Cardiac septum (tissue), 1 donor: ENCODE measurements around the gene ZFP42. TPM values are rescaled to one million over a fixed set of nuclear protein-coding genes. Genes with fewer than 3 reads are reported as not detected.

Experiments used
- total RNA-seq: library from RNA; stranded (reverse); fragmentation: NEBNext Ultra II Directional; extraction: Animal tissue kit (Norgen Biotek cat#: 25700); gene quantifications from one replicate; pipeline ENCODE4 v1.2.1, GENCODE V29; 2021
- donor health status: DM: no; HTN: no; CAD: no.

ZFP42 gene
- total RNA-seq, 1 donor from 2014 or later, result not detected

Other genes starting within 250 kb of the ZFP42 start
- not detected for gene TRIML2, start 113.8 kb downstream of the ZFP42 start, total RNA-seq
- gene TRIML1, start 143.7 kb downstream of the ZFP42 start, total RNA-seq, result not detected